Gastroesophageal sphincter (tissue), 4 donors: Measurements from ENCODE around the gene MYO1C. TPM values are rescaled to one million over a fixed set of nuclear protein-coding genes. Genes with fewer than 3 reads are reported as not detected.
A peak's percentile ranks its signal among the peaks of the same experiment; 100 is the strongest.
"Not testable (repeated sequence)": the region's sequence is repeated elsewhere in the genome, so short reads cannot be mapped to it uniquely, and the experiment has no call there.

Experiments
- ATAC-seq: fragments of 150-250 bp; one replicate; pipeline ENCODE4 v1.9.1; 2016; ENCODE audit warnings: mild to moderate bottlenecking, moderate library complexity
- H3K27ac ChIP-seq, 4 donors: fragments of 200-600 bp; sonication (generic) in 3 of 4; 1 replicate in 3 of 4; 2 replicates in 1 of 4; pipeline ENCODE4 v1.5.1; 2016 to 2019
- H3K27me3 ChIP-seq: fragments of 200-600 bp; sonication (generic); one replicate; pipeline ENCODE4 v1.5.1; 2019
- H3K36me3 ChIP-seq, 2 donors: fragments of 200-600 bp; sonication (generic); one replicate each; pipeline ENCODE4 v1.5.1; 2019; ENCODE audit warnings: control low read depth in 1 of 2
- H3K4me1 ChIP-seq, 3 donors: fragments of 200-600 bp; sonication (generic); 1 replicate in 2 of 3; 2 replicates in 1 of 3; pipeline ENCODE4 v1.5.1; 2016 to 2019; ENCODE audit warnings: control low read depth in 2 of 3
- H3K4me3 ChIP-seq, 2 donors: fragments of 200-600 bp; sonication (generic); one replicate each; pipeline ENCODE4 v1.5.1; 2019; ENCODE audit warnings: mild to moderate bottlenecking in 1 of 2, moderate library complexity in 1 of 2
- H3K9me3 ChIP-seq, 3 donors: fragments of 200-600 bp; sonication (generic); one replicate each; pipeline ENCODE4 v1.5.1; 2017 to 2019; ENCODE audit warnings: control low read depth in 2 of 3
- EP300 ChIP-seq: sonication (generic); formaldehyde crosslinking; IDR thresholded peaks from one replicate; pipeline ENCODE4 v1.6.1; 2017; ENCODE audit warnings: antibody characterized with exemption, mild to moderate bottlenecking
- POLR2A ChIP-seq, 2 donors: fragments of 450-650 bp; IDR thresholded peaks; one replicate each; pipeline ENCODE4 v1.6.1; 2017; ENCODE audit warnings: antibody characterized with exemption in 2 of 2, mild to moderate bottlenecking in 2 of 2, moderate library complexity in 1 of 2
- POLR2AphosphoS5 ChIP-seq: sonication (generic); formaldehyde crosslinking; IDR thresholded peaks from one replicate; pipeline ENCODE4 v1.6.1; 2017; ENCODE audit warnings: antibody characterized with exemption
- WGBS, 2 donors: methylation state at CpG; one replicate each; pipeline ENCODE4 v1.1.5; 2018; ENCODE audit warnings: low coverage in 1 of 2; 5-methylcytosine and 5-hydroxymethylcytosine counted together
- total RNA-seq, 4 donors: library from RNA; depleted of rRNA; stranded (reverse); fragments of >200 nt; gene quantifications; one replicate each; pipeline ENCODE4 v1.1.0, GENCODE V29; 2016
- TF ChIP-seq, protein P1 (sequence below), 4 experiments: fragments of 200-600 bp in 2 of 4; fragments of 450-650 bp in 2 of 4; sonication (generic) in 1 of 4; IDR thresholded peaks; one replicate each; pipeline ENCODE4 v1.5.1; 2017 to 2019; ENCODE audit warnings: antibody characterized with exemption in 4 of 4, mild to moderate bottlenecking in 2 of 4, moderate library complexity in 2 of 4

MYO1C gene
- total RNA-seq, 4 donors from 2014 or later: 215 to 461 (median 287) TPM

DNA sequence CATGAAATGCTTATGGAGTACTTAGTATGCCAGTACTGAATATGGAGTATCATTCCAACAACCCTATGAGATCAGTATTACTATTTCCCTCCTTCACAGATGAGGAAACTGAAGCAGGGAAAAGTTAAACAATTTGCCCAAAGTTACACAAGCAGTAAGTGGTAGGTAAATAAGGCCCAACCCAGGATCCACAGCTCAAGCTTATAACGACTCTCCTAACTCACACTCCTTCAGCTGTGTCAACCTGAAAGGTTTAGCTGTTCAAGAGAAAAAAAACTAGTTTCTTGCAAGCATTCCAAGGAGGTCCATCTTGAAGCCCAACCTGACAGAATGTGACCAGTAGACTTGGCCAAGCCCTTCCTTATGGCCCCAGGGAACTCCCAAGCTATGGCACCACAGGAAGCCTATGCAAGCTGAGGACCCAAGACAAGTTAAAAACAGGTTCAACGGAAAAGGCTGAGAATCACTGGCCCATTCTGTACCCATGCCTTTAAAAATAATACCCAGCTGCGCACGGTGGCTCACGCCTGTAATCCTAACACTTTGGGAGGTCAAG is 43.0 kb downstream of the MYO1C start:
- ATAC-seq: no peak
- TF ChIP-seq POLR2AphosphoS5 (no peak), POLR2A (IDR thresholded peaks at IDR 0.05) (no peak), EP300 (no peak)
- TF ChIP-seq, protein P1, sequence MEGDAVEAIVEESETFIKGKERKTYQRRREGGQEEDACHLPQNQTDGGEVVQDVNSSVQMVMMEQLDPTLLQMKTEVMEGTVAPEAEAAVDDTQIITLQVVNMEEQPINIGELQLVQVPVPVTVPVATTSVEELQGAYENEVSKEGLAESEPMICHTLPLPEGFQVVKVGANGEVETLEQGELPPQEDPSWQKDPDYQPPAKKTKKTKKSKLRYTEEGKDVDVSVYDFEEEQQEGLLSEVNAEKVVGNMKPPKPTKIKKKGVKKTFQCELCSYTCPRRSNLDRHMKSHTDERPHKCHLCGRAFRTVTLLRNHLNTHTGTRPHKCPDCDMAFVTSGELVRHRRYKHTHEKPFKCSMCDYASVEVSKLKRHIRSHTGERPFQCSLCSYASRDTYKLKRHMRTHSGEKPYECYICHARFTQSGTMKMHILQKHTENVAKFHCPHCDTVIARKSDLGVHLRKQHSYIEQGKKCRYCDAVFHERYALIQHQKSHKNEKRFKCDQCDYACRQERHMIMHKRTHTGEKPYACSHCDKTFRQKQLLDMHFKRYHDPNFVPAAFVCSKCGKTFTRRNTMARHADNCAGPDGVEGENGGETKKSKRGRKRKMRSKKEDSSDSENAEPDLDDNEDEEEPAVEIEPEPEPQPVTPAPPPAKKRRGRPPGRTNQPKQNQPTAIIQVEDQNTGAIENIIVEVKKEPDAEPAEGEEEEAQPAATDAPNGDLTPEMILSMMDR (IDR thresholded peaks at IDR 0.05): no peak
- 50 to 74% methylated on average over 1 to 5 of the region's 5 CpGs for WGBS, 2 donors

DNA sequence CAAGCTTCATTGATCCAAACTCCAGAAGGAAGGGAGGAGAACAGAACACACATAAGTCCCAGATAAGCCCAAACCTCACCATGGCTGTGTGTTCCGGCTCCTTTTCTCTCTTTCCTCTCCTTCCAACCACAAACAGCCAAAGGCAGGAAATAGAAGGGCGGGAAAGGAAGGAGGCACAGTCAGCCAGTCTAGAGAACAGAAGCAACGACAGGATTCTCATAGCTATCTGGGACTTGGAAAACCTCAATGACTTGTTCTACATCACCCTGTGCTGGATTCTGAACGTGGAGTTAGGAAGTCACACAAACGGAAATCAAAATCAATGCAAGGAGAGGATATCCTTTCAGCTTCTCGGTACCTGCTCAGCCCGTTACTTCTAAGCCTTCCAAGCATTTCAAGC is 45.4 kb downstream of the MYO1C start:
- TF ChIP-seq EP300: no peak
- no peak for TF ChIP-seq POLR2AphosphoS5
- TF ChIP-seq, protein P1 (IDR thresholded peaks at IDR 0.05): no peak
- no peak for TF ChIP-seq POLR2A (IDR thresholded peaks at IDR 0.05)
- Histone ChIP-seq H3K9me3 (no peaks in the 10 kb centered on the region), H3K36me3 (peaks cover 0 to 3% of the 10 kb centered on the region in 2 donors), H3K27ac (peak overlapping the region in 3 of 4 donors; percentile 10 to 48 (median 29)), H3K4me3 (no peak overlapping the region), H3K27me3 (no peaks in the 10 kb centered on the region), H3K4me1 (peaks cover 0 to 72% (median 4%) of the 10 kb centered on the region in 3 donors)
- 55 to 70% methylated on average over 6 of the region's 7 CpGs for WGBS, 2 donors
- ATAC-seq: peak; percentile 34

More for the DNA sequence above, 43.0 kb downstream of the MYO1C start:
- Histone ChIP-seq H3K4me3 (no peak overlapping the region), H3K4me1 (peaks cover 0 to 96% (median 15%) of the 10 kb centered on the region in 3 donors), H3K27me3 (no peaks in the 10 kb centered on the region), H3K9me3 (no peaks in the 10 kb centered on the region), H3K36me3 (peaks cover 0 to 10% of the 10 kb centered on the region in 2 donors), H3K27ac (no peak overlapping the region)

GRCh38 chr17:1446201-1446600 is 46.3 kb downstream of the MYO1C start:
- no peaks in the 10 kb centered on the region for H3K27me3 ChIP-seq
- H3K4me3 ChIP-seq: no peak overlapping the region
- TF ChIP-seq, protein P1 (IDR thresholded peaks at IDR 0.05): no peak
- no peak for TF ChIP-seq POLR2AphosphoS5
- no peak for TF ChIP-seq EP300
- no peak for TF ChIP-seq POLR2A (IDR thresholded peaks at IDR 0.05)
- H3K36me3 ChIP-seq: no peaks in the 10 kb centered on the region
- H3K4me1 ChIP-seq: peaks cover 0 to 64% (median 4%) of the 10 kb centered on the region in 3 donors
- no peaks in the 10 kb centered on the region for H3K9me3 ChIP-seq
- H3K27ac ChIP-seq: no peak overlapping the region
- WGBS, 2 donors: 86 to 90% methylated on average over 8 to 12 of the region's 12 CpGs
- no peak for ATAC-seq

DNA sequence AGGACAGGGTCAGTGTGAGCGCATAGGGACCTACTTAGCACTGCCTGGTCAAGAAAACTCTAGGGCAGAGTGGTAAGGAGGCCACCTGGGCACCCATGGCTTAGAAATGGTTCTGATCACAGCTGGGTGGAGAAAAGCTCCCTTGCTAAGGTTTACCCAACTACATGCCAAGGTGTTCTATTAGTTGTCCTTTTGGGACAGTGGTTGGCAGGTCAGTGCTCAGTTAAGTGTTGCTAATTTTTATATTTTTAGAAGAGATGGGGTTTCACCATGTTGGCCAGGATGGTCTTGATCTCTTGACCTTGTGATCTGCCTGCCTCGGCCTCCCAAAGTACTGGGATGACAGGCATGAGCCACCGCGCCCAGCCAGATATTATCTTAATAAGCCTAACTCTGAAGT is 46.8 kb downstream of the MYO1C start:
- not testable (repeated sequence) for H3K27me3 ChIP-seq, H3K27ac ChIP-seq, H3K4me3 ChIP-seq, H3K36me3 ChIP-seq, H3K9me3 ChIP-seq, ATAC-seq
- 100% methylated on average over 1 of the region's 4 CpGs; no CpG with 5 or more reads in 1 of the 2 donors for WGBS, 2 donors
- peaks cover 0 to 58% (median 4%) of the 10 kb centered on the region in 3 donors for H3K4me1 ChIP-seq

DNA sequence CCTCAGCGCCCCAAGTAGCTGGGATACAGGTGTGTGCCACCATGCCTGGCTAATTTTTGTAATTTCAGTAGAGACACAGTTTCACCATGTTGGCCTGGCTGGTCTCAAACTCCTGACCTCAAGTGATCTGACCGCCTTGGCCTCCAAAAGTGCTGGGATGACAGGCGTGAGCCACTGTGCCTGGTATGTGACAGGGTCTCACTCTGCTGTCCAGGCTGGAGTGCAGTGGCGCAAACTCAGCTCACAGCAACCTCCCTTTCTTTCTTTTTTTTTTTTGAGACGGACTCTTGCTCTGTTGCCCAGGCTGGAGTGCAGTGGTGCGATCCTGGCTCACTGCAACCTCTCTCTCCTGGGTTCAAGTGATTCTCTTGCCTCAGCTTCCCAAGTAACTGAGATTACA is 49.8 kb downstream of the MYO1C start:
- WGBS, 2 donors: 100% methylated on average over 5 of the region's 6 CpGs; no CpG with 5 or more reads in 1 of the 2 donors
- H3K36me3 ChIP-seq, ATAC-seq, H3K4me3 ChIP-seq, H3K27me3 ChIP-seq, H3K9me3 ChIP-seq, H3K27ac ChIP-seq: not testable (repeated sequence)
- H3K4me1 ChIP-seq: peaks cover 0 to 49% (median 5%) of the 10 kb centered on the region in 3 donors

- Histone ChIP-seq H3K27me3 (no peaks in the 10 kb centered on the region), H3K4me1 (peaks cover 0 to 49% (median 4%) of the 10 kb centered on the region in 3 donors), H3K4me3 (no peak overlapping the region), H3K36me3 (no peaks in the 10 kb centered on the region), H3K27ac (no peak overlapping the region), H3K9me3 (no peaks in the 10 kb centered on the region)
- no peak for ATAC-seq
- WGBS, 2 donors: 94 to 95% methylated on average over 3 to 4 of the region's 4 CpGs
- TF ChIP-seq EP300 (no peak), POLR2A (IDR thresholded peaks at IDR 0.05) (no peak), POLR2AphosphoS5 (no peak)
- TF ChIP-seq, protein P1 (IDR thresholded peaks at IDR 0.05): no peak
Observed at GRCh38 chr17:1442187-1442586, 50.3 kb downstream of the MYO1C start.
